B cell (primary cell): ENCODE results near the gene LRCOL1. TPM values are rescaled to one million over a fixed set of nuclear protein-coding genes. Genes with fewer than 3 reads are reported as not detected.

Experiments used
- ATAC-seq: fragments of 200-7000 bp; cut with Tn5 transposase; one replicate; pipeline ENCODE4 v1.10.0; 2021; ENCODE audit warnings: low read depth, mild to moderate bottlenecking, moderate number of reproducible peaks, moderate library complexity
- CTCF ChIA-PET: fragments of 350-600 bp; sonication (Branson Sonifier 250); formaldehyde crosslinking; loops from one replicate; lab custom pipeline; 2021; ENCODE audit warnings: antibody characterized with exemption, inconsistent platforms; lab: Charles Lee
- POLR2A ChIA-PET: fragments of 350-600 bp; sonication (Branson Sonifier 250); formaldehyde crosslinking; loops from one replicate; lab custom pipeline; 2021; ENCODE audit warnings: antibody characterized with exemption; lab: Charles Lee
- DNase-seq: peaks from one replicate; pipeline ENCODE4 v3.0.0; 2013
- H2AFZ ChIP-seq: 2 replicates; pipeline ENCODE4 v1.6.1; 2012; ENCODE audit warnings: mild to moderate bottlenecking, low read depth, low read length; ENCODE audit not compliant: insufficient read depth, poor library complexity, severe bottlenecking
- H3K27ac ChIP-seq, 2 donors: 1 replicate in 1 of 2; 2 replicates in 1 of 2; pipeline ENCODE4 v1.5.1; 2012 to 2013; ENCODE audit warnings: low read length in 2 of 2, mild to moderate bottlenecking in 2 of 2, moderate library complexity in 1 of 2
- H3K27me3 ChIP-seq, 4 experiments: fragments of 200-600 bp in 1 of 4; sonication (generic) in 1 of 4; replicated peaks in 1 of 4; 1 replicate in 2 of 4; 2 replicates in 2 of 4; pipeline versions ENCODE4 v1.6.1 to v1.7.0; 2013 to 2016; ENCODE audit warnings: low read length in 3 of 4, mild to moderate bottlenecking in 2 of 4, mixed read lengths in 1 of 4, moderate library complexity in 1 of 4; ENCODE audit not compliant: insufficient read depth in 4 of 4, control insufficient read depth in 3 of 4; ENCODE audit errors: control extremely low read depth in 1 of 4
- H3K36me3 ChIP-seq, 2 experiments: replicated peaks in 1 of 2; 1 replicate in 1 of 2; 2 replicates in 1 of 2; pipeline versions ENCODE4 v1.6.1 to v1.7.1; 2013; ENCODE audit warnings: low read length in 1 of 2; ENCODE audit not compliant: insufficient read depth in 2 of 2, control insufficient read depth in 1 of 2; ENCODE audit errors: control extremely low read depth in 1 of 2, extremely low read depth in 1 of 2
- H3K4me1 ChIP-seq, 2 donors: fragments of 200-600 bp in 1 of 2; sonication (generic) in 1 of 2; 1 replicate in 1 of 2; 2 replicates in 1 of 2; pipeline versions ENCODE4 v1.5.1 to v1.6.1; 2013 to 2017; ENCODE audit warnings: low read length in 2 of 2; ENCODE audit not compliant: control insufficient read depth in 2 of 2, insufficient read depth in 2 of 2
- H3K4me2 ChIP-seq: replicated peaks from 2 replicates; pipeline ENCODE3; 2012; ENCODE audit warnings: mild to moderate bottlenecking, low read depth, low read length; ENCODE audit not compliant: poor library complexity, severe bottlenecking
- H3K4me3 ChIP-seq, 5 experiments: fragments of 200-600 bp in 1 of 5; sonication (generic) in 1 of 5; 1 replicate in 3 of 5; 2 replicates in 2 of 5; pipeline versions ENCODE4 v1.5.1 to v1.7.0; 2011 to 2016; ENCODE audit warnings: low read length in 4 of 5, mild to moderate bottlenecking in 4 of 5, low read depth in 2 of 5, control low read depth in 1 of 5, moderate library complexity in 1 of 5; ENCODE audit not compliant: insufficient read depth in 1 of 5; ENCODE audit errors: control extremely low read depth in 1 of 5, extremely low read depth in 1 of 5
- H3K79me2 ChIP-seq: fragments of 200-600 bp; sonication (generic); one replicate; pipeline ENCODE4 v1.6.0; 2016; ENCODE audit warnings: low read length; ENCODE audit not compliant: control insufficient read depth, insufficient read depth
- H3K9ac ChIP-seq: fragments of 200-600 bp; sonication (generic); 2 replicates; pipeline ENCODE4 v1.6.1; 2017; ENCODE audit warnings: mild to moderate bottlenecking, low read length, moderate library complexity
- H3K9me3 ChIP-seq, 3 donors: one replicate each; pipeline versions ENCODE4 v1.6.1 to v1.7.1; 2013; ENCODE audit warnings: low read length in 2 of 3; ENCODE audit not compliant: control insufficient read depth in 2 of 3, insufficient read depth in 1 of 3; ENCODE audit errors: control extremely low read depth in 1 of 3
- H4K20me1 ChIP-seq: 2 replicates; pipeline ENCODE4 v1.6.0; 2012; ENCODE audit warnings: mild to moderate bottlenecking, low read length; ENCODE audit not compliant: insufficient read depth, control insufficient read depth, poor library complexity, severe bottlenecking
- H3K27ac Mint-ChIP-seq: one replicate; pipeline ENCODE4 v1.8.0; 2021; ENCODE audit warnings: mixed read lengths
- H3K27me3 Mint-ChIP-seq: one replicate; pipeline ENCODE4 v1.8.0; 2021; ENCODE audit warnings: mixed read lengths
- H3K4me1 Mint-ChIP-seq: one replicate; pipeline ENCODE4 v1.8.0; 2021; ENCODE audit warnings: mixed read lengths
- H3K4me3 Mint-ChIP-seq: one replicate; pipeline ENCODE4 v1.8.0; 2021; ENCODE audit warnings: mixed read lengths
- H3K9me3 Mint-ChIP-seq: one replicate; pipeline ENCODE4 v1.8.0; 2022; ENCODE audit warnings: mixed read lengths; ENCODE audit not compliant: insufficient read depth
- CTCF ChIP-seq: fragments of 200-600 bp; IDR thresholded peaks from one replicate; pipeline ENCODE4 v1.8.0; 2022; ENCODE audit warnings: antibody characterized with exemption, mild to moderate bottlenecking
- EZH2 ChIP-seq: IDR thresholded peaks from 2 replicates; pipeline ENCODE4 v1.6.1; 2012; ENCODE audit warnings: borderline replicate concordance, low read depth, mild to moderate bottlenecking, moderate library complexity, low read length; ENCODE audit not compliant: insufficient read depth, poor library complexity, severe bottlenecking
- WGBS: methylation state at CpG from one replicate; pipeline ENCODE4 v1.1.5; 2013; ENCODE audit warnings: missing lambda C conversion rate; ENCODE audit not compliant: insufficient coverage; 5-methylcytosine and 5-hydroxymethylcytosine counted together
- intact Hi-C: fragments of 100-400 bp; cut with micrococcal nuclease; formaldehyde crosslinking; loops from one replicate; pipeline ENCODE4 v1.10.0; 2022
- polyA plus RNA-seq: library from polyadenylated mRNA; depleted of rRNA; stranded (reverse); fragments of >200 nt; gene quantifications from 2 replicates; pipeline ENCODE4 v1.2.3, GENCODE V29; 2012
- total RNA-seq, 2 donors: library from RNA; stranded (reverse); fragments of 120-200 nt in 1 of 2; gene quantifications; 1 replicate in 1 of 2; 2 replicates in 1 of 2; pipeline versions ENCODE4 v1.2.3 to v1.2.4, GENCODE V29; 2013 to 2022

LRCOL1 gene
- total and polyA plus RNA-seq, 2 donors (not counting 1 experiment from before 2014, with no cell fraction given): not detected

GRCh38 chr12:132561427-132562156 lies 48.8 kb downstream of the LRCOL1 start:
- 42% methylated on average over 20 of the region's 21 CpGs for WGBS
- TF ChIP-seq CTCF: peak; percentile 40
- no peak for TF ChIP-seq EZH2
- peaks cover 51% of the 10 kb centered on the region for H3K79me2 ChIP-seq
- Mint-ChIP-seq H3K4me3 (peak overlapping the region; percentile 83), H3K4me1 (peaks cover 30% of the 10 kb centered on the region), H3K27me3 (no peaks in the 10 kb centered on the region), H3K27ac (peak overlapping the region; percentile 67), H3K9me3 (no peaks in the 10 kb centered on the region)
- H4K20me1 ChIP-seq: peaks cover 80% of the 10 kb centered on the region
- no peaks in the 10 kb centered on the region for H3K9me3 ChIP-seq
- peak overlapping the region in 3 of 5 experiments; percentile 54 to 64 (median 62) for H3K4me3 ChIP-seq
- CTCF ChIA-PET: interaction anchor here (0.9 to 3.6 kb wide), 8 partner anchors 15 to 410 kb away, joined by 3 to 57 read pairs (median 4); no protein-coding TSS in a partner anchor
- intact Hi-C loops: loop anchor here (1.0 kb wide), 3 partner anchors 38 to 407 kb away; no protein-coding TSS in a partner anchor
- no peak overlapping the region for H2AFZ ChIP-seq
- peak overlapping the region; percentile 96 for H3K4me2 ChIP-seq
- ATAC-seq: no peak
- no peak overlapping the region for H3K9ac ChIP-seq
- peak; percentile 55 for DNase-seq
- POLR2A ChIA-PET: interaction anchor here (0.6 to 1.0 kb wide), 3 partner anchors 131 to 198 kb away, joined by 3 to 4 read pairs (median 3); no protein-coding TSS in a partner anchor
- peaks cover 2 to 17% of the 10 kb centered on the region in 2 experiments for H3K36me3 ChIP-seq
- no peaks in the 10 kb centered on the region for H3K27me3 ChIP-seq
- H3K27ac ChIP-seq: no peak overlapping the region
- H3K4me1 ChIP-seq: peaks cover 27 to 35% of the 10 kb centered on the region in 2 donors
